B cell (primary cell): ENCODE measurements around the gene VSIG2.

ENCODE experiments used
- EZH2 ChIP-seq: IDR thresholded peaks from 2 replicates; pipeline ENCODE4 v1.6.1; 2012; ENCODE audit warnings: borderline replicate concordance, low read depth, mild to moderate bottlenecking, moderate library complexity, low read length; ENCODE audit not compliant: insufficient read depth, poor library complexity, severe bottlenecking
- TF ChIP-seq, protein P1 (sequence below): fragments of 200-600 bp; IDR thresholded peaks from one replicate; pipeline ENCODE4 v1.8.0; 2022; ENCODE audit warnings: antibody characterized with exemption, mild to moderate bottlenecking

- TF ChIP-seq, protein P1, sequence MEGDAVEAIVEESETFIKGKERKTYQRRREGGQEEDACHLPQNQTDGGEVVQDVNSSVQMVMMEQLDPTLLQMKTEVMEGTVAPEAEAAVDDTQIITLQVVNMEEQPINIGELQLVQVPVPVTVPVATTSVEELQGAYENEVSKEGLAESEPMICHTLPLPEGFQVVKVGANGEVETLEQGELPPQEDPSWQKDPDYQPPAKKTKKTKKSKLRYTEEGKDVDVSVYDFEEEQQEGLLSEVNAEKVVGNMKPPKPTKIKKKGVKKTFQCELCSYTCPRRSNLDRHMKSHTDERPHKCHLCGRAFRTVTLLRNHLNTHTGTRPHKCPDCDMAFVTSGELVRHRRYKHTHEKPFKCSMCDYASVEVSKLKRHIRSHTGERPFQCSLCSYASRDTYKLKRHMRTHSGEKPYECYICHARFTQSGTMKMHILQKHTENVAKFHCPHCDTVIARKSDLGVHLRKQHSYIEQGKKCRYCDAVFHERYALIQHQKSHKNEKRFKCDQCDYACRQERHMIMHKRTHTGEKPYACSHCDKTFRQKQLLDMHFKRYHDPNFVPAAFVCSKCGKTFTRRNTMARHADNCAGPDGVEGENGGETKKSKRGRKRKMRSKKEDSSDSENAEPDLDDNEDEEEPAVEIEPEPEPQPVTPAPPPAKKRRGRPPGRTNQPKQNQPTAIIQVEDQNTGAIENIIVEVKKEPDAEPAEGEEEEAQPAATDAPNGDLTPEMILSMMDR, result no peak
- TF ChIP-seq EZH2, result no peak
Measured at GRCh38 chr11:124739479-124740276, 12.4 kb downstream of the VSIG2 start, which contains the start of gene NRGN.
